OCI-LY7 (cell line): ENCODE results near the gene PPIAL4G. TPM values are rescaled to one million over a fixed set of nuclear protein-coding genes. Genes with fewer than 3 reads are reported as not detected.
"Not testable (repeated sequence)": the region's sequence is repeated elsewhere in the genome, so short reads cannot be mapped to it uniquely, and the experiment has no call there.

Experiments
- BruUV-seq: library from RNA; stranded (reverse); fragments of 400-500 nt; replicated peaks from 2 replicates; lab custom pipeline; 2021; lab: Mats Ljungman, UMichigan
- CTCF ChIA-PET: fragments of 300-600 bp; sonication (Branson Sonifier 250); formaldehyde crosslinking; loops from one replicate; lab custom pipeline; 2022; ENCODE audit warnings: antibody characterized with exemption; ENCODE audit not compliant: unreplicated experiment; lab: Charles Lee
- POLR2A ChIA-PET: fragments of 300-600 bp; sonication (Branson Sonifier 250); formaldehyde crosslinking; loops from one replicate; lab custom pipeline; 2022; ENCODE audit warnings: antibody characterized with exemption; lab: Charles Lee
- DNase-seq: peaks from one replicate; pipeline ENCODE4 v3.0.0-alpha.2; 2015; ENCODE audit warnings: low spot score
- H2AFZ ChIP-seq: fragments of 200-600 bp; sonication (generic), shearing (Covaris generic); 2 replicates; pipeline ENCODE4 v1.6.1; 2014; ENCODE audit warnings: mild to moderate bottlenecking, antibody characterized with exemption, low read length, moderate library complexity
- H3K27ac ChIP-seq: fragments of 200-600 bp; sonication (generic); 2 replicates; pipeline ENCODE4 v1.5.1; 2014; ENCODE audit warnings: mixed run types, low read depth, mild to moderate bottlenecking, moderate library complexity, low read length, inconsistent platforms; ENCODE audit not compliant: poor library complexity, severe bottlenecking
- H3K36me3 ChIP-seq: fragments of 200-600 bp; sonication (generic); 2 replicates; pipeline ENCODE4 v1.6.1; 2014; ENCODE audit warnings: mild to moderate bottlenecking, antibody characterized with exemption, low read length, moderate library complexity, mixed read lengths; ENCODE audit not compliant: insufficient read depth
- H3K4me1 ChIP-seq: fragments of 200-600 bp; sonication (generic); 2 replicates; pipeline ENCODE4 v1.5.1; 2014; ENCODE audit warnings: mild to moderate bottlenecking, low read length; ENCODE audit not compliant: insufficient read depth, poor library complexity, severe bottlenecking
- H3K4me2 ChIP-seq: fragments of 200-600 bp; sonication (generic); 2 replicates; pipeline ENCODE4 v1.6.1; 2014; ENCODE audit warnings: mild to moderate bottlenecking, low read length
- H3K4me3 ChIP-seq: fragments of 200-600 bp; sonication (generic); 2 replicates; pipeline ENCODE4 v1.5.1; 2014; ENCODE audit warnings: mild to moderate bottlenecking, low read depth, low read length; ENCODE audit not compliant: poor library complexity, severe bottlenecking
- H3K79me2 ChIP-seq: fragments of 200-600 bp; sonication (generic); 2 replicates; pipeline ENCODE4 v1.6.1; 2016; ENCODE audit warnings: low read depth, mild to moderate bottlenecking, low read length, moderate library complexity, mixed read lengths; ENCODE audit not compliant: insufficient read depth
- H3K9me2 ChIP-seq: fragments of 200-600 bp; sonication (generic); 2 replicates; pipeline ENCODE4 v1.6.1; 2016; ENCODE audit warnings: mild to moderate bottlenecking, low read length, mixed read lengths; ENCODE audit not compliant: insufficient read depth
- H3K9me3 ChIP-seq: fragments of 200-600 bp; sonication (generic); 2 replicates; pipeline ENCODE4 v1.6.1; 2014; ENCODE audit warnings: mild to moderate bottlenecking, mixed run types, low read length, mixed read lengths
- H4K20me1 ChIP-seq: fragments of 200-600 bp; sonication (generic); 2 replicates; pipeline ENCODE4 v1.6.1; 2014; ENCODE audit warnings: mild to moderate bottlenecking, antibody characterized with exemption, low read length, moderate library complexity, mixed read lengths; ENCODE audit not compliant: insufficient read depth
- CTCF ChIP-seq: fragments of 200-600 bp; sonication (generic); conservative IDR thresholded peaks from 2 replicates; pipeline ENCODE4 v1.5.1; 2014; ENCODE audit warnings: mild to moderate bottlenecking, antibody characterized with exemption, low read length, moderate library complexity, mixed read lengths
- EZH2phosphoT487 ChIP-seq: fragments of 200-600 bp; sonication (generic); IDR thresholded peaks from 2 replicates; pipeline ENCODE4 v1.6.1; 2018; ENCODE audit warnings: low read depth, borderline replicate concordance, mild to moderate bottlenecking, mixed run types, antibody characterized with exemption, low read length, moderate library complexity, mixed read lengths
- intact Hi-C: fragments of 100-400 bp; cut with micrococcal nuclease; formaldehyde crosslinking; loops from one replicate; pipeline ENCODE4 v1.10.0; 2022; ENCODE audit not compliant: unreplicated experiment
- small RNA-seq: library from RNA; depleted of rRNA; stranded (forward); fragments of <200 nt; gene quantifications from one replicate; pipeline ENCODE3, GENCODE V24; 2014
- total RNA-seq, 2 experiments: library from RNA; depleted of rRNA in 1 of 2; stranded (reverse); fragments of >200 nt in 1 of 2; shearing (Covaris generic) in 1 of 2; gene quantifications; 2 replicates each; pipeline ENCODE4 v1.2.3, GENCODE V29; 2014 to 2022

Gene PPIAL4G
- total RNA-seq, 2 experiments from 2014 or later = not detected

DNA sequence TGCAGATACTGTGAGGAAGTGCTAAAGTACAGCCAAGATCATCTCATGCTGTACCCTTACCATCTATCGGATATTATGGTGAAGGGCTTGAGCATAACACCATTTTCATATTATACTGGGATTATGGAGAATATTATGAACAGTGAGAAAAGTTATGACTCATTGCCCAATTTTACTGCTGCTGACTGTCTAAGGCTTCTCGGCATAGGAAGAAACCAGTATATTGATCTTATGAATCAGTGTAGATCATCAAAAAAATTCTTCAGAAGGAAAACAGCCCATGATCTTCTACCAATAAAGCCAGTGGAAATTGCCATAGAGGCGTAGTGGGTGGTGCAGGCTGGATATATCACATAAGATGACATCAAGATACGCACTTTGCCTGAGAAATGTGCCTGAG lies 47.7 kb downstream of the PPIAL4G start:
- BruUV-seq = no TSS peak
- intact Hi-C loops = no loop called here
- no peak for TF ChIP-seq CTCF
- TF ChIP-seq EZH2phosphoT487 = no peak
- no peaks in the 10 kb centered on the region for H3K9me3 ChIP-seq
- no peak for DNase-seq
- no peak overlapping the region for H3K4me2 ChIP-seq
- POLR2A ChIA-PET = no interaction called here
- no peak overlapping the region for H2AFZ ChIP-seq
- H3K27ac ChIP-seq = no peak overlapping the region
- H3K36me3 ChIP-seq = peaks cover 4% of the 10 kb centered on the region; the same call in 1 of the 2 replicates
- H3K79me2 ChIP-seq = no peaks in the 10 kb centered on the region
- H3K4me3 ChIP-seq = no peak overlapping the region
- no peaks in the 10 kb centered on the region for H4K20me1 ChIP-seq
- H3K9me2 ChIP-seq = no peaks in the 10 kb centered on the region
- CTCF ChIA-PET = no interaction called here
- H3K4me1 ChIP-seq = no peaks in the 10 kb centered on the region

- BruUV-seq = no TSS peak
- CTCF ChIA-PET = no interaction called here
- no peak for TF ChIP-seq EZH2phosphoT487
- no peak for TF ChIP-seq CTCF
Measured at GRCh38 chr1:148434832-148435231, 48.3 kb downstream of the PPIAL4G start.

DNA sequence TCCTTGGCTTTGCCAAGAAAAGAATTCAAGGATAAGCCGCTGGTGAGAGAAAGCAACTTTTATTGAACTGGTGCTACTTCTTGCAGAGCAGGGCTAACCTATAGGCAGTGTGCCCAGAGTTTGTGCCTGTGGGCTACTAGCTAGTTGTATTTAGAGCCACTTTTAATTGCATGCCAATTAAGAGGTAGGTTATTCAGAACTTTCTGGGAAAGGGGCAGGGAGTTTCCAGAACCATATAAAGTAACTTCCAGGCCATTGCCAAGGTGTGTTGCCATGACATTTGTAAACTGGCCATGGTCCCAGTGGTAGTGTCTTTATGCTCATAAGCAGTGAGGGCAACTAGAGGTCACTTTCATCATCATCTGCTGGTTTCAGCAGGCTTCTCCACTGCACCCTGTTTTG lies 50.2 kb downstream of the PPIAL4G start:
- H4K20me1 ChIP-seq, BruUV-seq, CTCF ChIA-PET, H2AFZ ChIP-seq, H3K4me2 ChIP-seq, H3K27ac ChIP-seq, intact Hi-C loops, H3K9me2 ChIP-seq, H3K9me3 ChIP-seq, H3K4me3 ChIP-seq, DNase-seq, POLR2A ChIA-PET, H3K79me2 ChIP-seq, H3K4me1 ChIP-seq: not testable (repeated sequence)
- H3K36me3 ChIP-seq = peaks cover 15% of the 10 kb centered on the region

More at GRCh38 chr1:148434832-148435231, 48.3 kb downstream of the PPIAL4G start:
- no peak overlapping the region for H3K4me3 ChIP-seq
- no peak for DNase-seq
- peaks cover 9% of the 10 kb centered on the region; the same call in 1 of the 2 replicates for H3K36me3 ChIP-seq
- no peaks in the 10 kb centered on the region for H3K4me1 ChIP-seq
- no peak overlapping the region for H3K4me2 ChIP-seq
- H2AFZ ChIP-seq = no peak overlapping the region
- H3K79me2 ChIP-seq = no peaks in the 10 kb centered on the region
- intact Hi-C loops = no loop called here
- POLR2A ChIA-PET = no interaction called here
- no peak overlapping the region for H3K27ac ChIP-seq
- H3K9me2 ChIP-seq = no peaks in the 10 kb centered on the region
- H4K20me1 ChIP-seq = no peaks in the 10 kb centered on the region
- H3K9me3 ChIP-seq = no peaks in the 10 kb centered on the region

Small RNA genes lying within 50 kb of the gene (small RNA-seq; reads per million reads assigned to genes)
- gene RF00003 = 0.52 reads per million, percentile 7 among the genes with 10 or more reads in this experiment

Other genes with a start within 250 kb of the PPIAL4G start
- 14.4 and 21.1 TPM in 2 replicates for gene NBPF14, start 112.7 kb upstream of the PPIAL4G start, total RNA-seq (2014; rRNA removed; shearing (Covaris generic))
- gene NBPF14, start 112.7 kb upstream of the PPIAL4G start, total RNA-seq (2022) = 22.4 and 25.9 TPM in 2 replicates